HCT116 (cell line): Measurements from ENCODE around the gene ARHGEF25.

Experiments
- CEBPB ChIP-seq: IDR thresholded peaks from 2 replicates; pipeline ENCODE4 v1.6.1; 2012; ENCODE audit warnings: low read depth
- EZH2 ChIP-seq: fragments of 200-600 bp; sonication (generic); IDR thresholded peaks from 2 replicates; pipeline ENCODE4 v1.6.1; 2017; ENCODE audit warnings: antibody characterized with exemption, mixed run types
- EZH2phosphoT487 ChIP-seq: fragments of 200-600 bp; IDR thresholded peaks from 2 replicates; pipeline ENCODE4 v1.6.1; 2018; ENCODE audit warnings: antibody characterized with exemption, borderline replicate concordance
- JUND ChIP-seq: IDR thresholded peaks from 2 replicates; pipeline ENCODE4 v1.6.1; 2012
- POLR2A ChIP-seq: IDR thresholded peaks from 2 replicates; pipeline ENCODE4 v1.7.0; 2011; ENCODE audit warnings: borderline replicate concordance; ENCODE audit not compliant: insufficient read depth, insufficient read length; ENCODE audit errors: extremely low read depth
- TCF7L2 ChIP-seq: IDR thresholded peaks from 2 replicates; pipeline ENCODE4 v1.7.0; 2011; ENCODE audit warnings: borderline replicate concordance, inconsistent platforms; ENCODE audit not compliant: insufficient read depth, insufficient read length; ENCODE audit errors: extremely low read depth
- YY1 ChIP-seq: IDR thresholded peaks from 2 replicates; pipeline ENCODE4 v1.6.1; 2011; ENCODE audit warnings: low read length, low read depth, moderate library complexity, mild to moderate bottlenecking; ENCODE audit not compliant: insufficient replicate concordance; ENCODE audit errors: extremely low read depth
- ZNF274 ChIP-seq: fragments of 200-500 bp; sonication (Bioruptor generic); IDR thresholded peaks from 2 replicates; pipeline ENCODE4 v1.6.1; 2014; ENCODE audit warnings: mild to moderate bottlenecking, low read depth, low read length, inconsistent platforms
- TF ChIP-seq, protein P1 (sequence below), 3 experiments: fragments of 200-600 bp in 1 of 3; sonication (generic) in 1 of 3; IDR thresholded peaks in 2 of 3; conservative IDR thresholded peaks in 1 of 3; 2 replicates each; pipeline ENCODE4 v1.5.1; 2012 to 2017; ENCODE audit warnings: low read depth in 2 of 3, low read length in 2 of 3, antibody characterized with exemption in 1 of 3, borderline replicate concordance in 1 of 3, control low read depth in 1 of 3, mild to moderate bottlenecking in 1 of 3, mixed read lengths in 1 of 3, mixed run types in 1 of 3, moderate library complexity in 1 of 3; ENCODE audit not compliant: insufficient read depth in 1 of 3
- TF ChIP-seq, protein P2 (sequence below): IDR thresholded peaks from 2 replicates; pipeline ENCODE4 v1.6.1; 2012; ENCODE audit warnings: low read depth
- TF ChIP-seq, protein P3 (sequence below): IDR thresholded peaks from 2 replicates; pipeline ENCODE4 v1.6.1; 2012

DNA sequence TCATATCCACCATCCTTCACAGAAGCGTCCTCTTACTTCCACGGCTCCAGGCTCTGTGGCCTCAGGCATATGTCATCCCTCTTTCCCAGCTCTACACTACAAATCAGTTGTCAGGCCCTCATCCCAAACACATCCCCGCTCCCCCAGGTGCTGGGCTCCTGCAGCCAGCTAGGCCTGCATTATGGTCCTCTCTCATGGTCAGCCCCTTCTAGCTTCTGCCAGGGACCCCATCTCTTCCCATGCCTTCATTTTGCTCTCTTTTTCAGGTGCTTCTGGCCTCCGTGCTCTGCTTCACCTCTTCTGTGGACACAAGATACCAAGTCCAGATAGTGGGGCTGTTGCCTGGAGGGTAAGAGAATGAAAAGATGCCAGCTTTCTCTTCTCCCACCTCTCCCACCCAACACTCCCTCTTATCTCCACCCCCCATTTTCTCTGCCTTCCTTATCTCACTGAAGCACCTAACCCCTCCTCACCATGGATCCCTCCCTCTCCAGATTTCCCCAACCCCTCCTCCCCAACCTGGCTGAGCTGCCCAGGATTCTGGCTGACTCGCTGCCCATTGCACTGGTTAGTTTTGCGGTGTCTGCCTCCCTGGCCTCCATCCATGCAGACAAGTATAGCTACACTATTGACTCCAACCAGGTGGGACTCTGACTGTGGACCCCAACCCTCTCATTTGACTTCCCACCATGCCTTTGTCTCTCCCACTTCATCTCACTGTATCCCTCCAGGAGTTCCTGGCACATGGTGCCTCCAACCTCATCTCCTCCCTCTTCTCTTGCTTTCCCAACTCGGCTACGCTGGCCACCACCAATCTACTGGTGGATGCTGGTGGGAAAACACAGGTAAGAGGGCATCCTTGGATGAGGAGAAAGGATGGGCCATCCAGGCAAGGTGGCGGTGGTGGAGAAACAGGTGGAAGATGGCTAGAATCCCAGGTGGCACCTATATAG lies 11.3 kb downstream of the ARHGEF25 start:
- TF ChIP-seq EZH2 (no peak), ZNF274 (no peak), TCF7L2 (no peak), POLR2A (no peak), JUND (no peak), CEBPB (no peak), EZH2phosphoT487 (no peak), YY1 (no peak)
- TF ChIP-seq, protein P1, sequence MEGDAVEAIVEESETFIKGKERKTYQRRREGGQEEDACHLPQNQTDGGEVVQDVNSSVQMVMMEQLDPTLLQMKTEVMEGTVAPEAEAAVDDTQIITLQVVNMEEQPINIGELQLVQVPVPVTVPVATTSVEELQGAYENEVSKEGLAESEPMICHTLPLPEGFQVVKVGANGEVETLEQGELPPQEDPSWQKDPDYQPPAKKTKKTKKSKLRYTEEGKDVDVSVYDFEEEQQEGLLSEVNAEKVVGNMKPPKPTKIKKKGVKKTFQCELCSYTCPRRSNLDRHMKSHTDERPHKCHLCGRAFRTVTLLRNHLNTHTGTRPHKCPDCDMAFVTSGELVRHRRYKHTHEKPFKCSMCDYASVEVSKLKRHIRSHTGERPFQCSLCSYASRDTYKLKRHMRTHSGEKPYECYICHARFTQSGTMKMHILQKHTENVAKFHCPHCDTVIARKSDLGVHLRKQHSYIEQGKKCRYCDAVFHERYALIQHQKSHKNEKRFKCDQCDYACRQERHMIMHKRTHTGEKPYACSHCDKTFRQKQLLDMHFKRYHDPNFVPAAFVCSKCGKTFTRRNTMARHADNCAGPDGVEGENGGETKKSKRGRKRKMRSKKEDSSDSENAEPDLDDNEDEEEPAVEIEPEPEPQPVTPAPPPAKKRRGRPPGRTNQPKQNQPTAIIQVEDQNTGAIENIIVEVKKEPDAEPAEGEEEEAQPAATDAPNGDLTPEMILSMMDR (IDR thresholded peaks at IDR 0.05 in 2 of 3, conservative IDR thresholded peaks at IDR 0.05 in 1 of 3; ENCODE audit: borderline replicate concordance in 1 of 3, insufficient read depth in 1 of 3, low read depth in 2 of 3, low read length in 2 of 3): no peak
- TF ChIP-seq, protein P2, sequence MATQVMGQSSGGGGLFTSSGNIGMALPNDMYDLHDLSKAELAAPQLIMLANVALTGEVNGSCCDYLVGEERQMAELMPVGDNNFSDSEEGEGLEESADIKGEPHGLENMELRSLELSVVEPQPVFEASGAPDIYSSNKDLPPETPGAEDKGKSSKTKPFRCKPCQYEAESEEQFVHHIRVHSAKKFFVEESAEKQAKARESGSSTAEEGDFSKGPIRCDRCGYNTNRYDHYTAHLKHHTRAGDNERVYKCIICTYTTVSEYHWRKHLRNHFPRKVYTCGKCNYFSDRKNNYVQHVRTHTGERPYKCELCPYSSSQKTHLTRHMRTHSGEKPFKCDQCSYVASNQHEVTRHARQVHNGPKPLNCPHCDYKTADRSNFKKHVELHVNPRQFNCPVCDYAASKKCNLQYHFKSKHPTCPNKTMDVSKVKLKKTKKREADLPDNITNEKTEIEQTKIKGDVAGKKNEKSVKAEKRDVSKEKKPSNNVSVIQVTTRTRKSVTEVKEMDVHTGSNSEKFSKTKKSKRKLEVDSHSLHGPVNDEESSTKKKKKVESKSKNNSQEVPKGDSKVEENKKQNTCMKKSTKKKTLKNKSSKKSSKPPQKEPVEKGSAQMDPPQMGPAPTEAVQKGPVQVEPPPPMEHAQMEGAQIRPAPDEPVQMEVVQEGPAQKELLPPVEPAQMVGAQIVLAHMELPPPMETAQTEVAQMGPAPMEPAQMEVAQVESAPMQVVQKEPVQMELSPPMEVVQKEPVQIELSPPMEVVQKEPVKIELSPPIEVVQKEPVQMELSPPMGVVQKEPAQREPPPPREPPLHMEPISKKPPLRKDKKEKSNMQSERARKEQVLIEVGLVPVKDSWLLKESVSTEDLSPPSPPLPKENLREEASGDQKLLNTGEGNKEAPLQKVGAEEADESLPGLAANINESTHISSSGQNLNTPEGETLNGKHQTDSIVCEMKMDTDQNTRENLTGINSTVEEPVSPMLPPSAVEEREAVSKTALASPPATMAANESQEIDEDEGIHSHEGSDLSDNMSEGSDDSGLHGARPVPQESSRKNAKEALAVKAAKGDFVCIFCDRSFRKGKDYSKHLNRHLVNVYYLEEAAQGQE: no peak
- TF ChIP-seq, protein P3, sequence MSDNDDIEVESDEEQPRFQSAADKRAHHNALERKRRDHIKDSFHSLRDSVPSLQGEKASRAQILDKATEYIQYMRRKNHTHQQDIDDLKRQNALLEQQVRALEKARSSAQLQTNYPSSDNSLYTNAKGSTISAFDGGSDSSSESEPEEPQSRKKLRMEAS: no peak
